ENCODE results near the gene TOP2A.

Gene TOP2A

GRCh38 chr17:40356990-40357881 is 60.5 kb downstream of the TOP2A start:
- DNase-seq = no peak

GRCh38 chr17:40355804-40356758 is 61.6 kb downstream of the TOP2A start:
- DNase-seq = no peak

- peak; percentile 45 for DNase-seq
Observed at GRCh38 chr17:40355123-40355803, 62.4 kb downstream of the TOP2A start.

- no peak for DNase-seq
Observed at GRCh38 chr17:40354221-40355122, 63.2 kb downstream of the TOP2A start.

- DNase-seq = no peak
Observed at GRCh38 chr17:40352779-40353394, 64.8 kb downstream of the TOP2A start.

- DNase-seq = no peak
Observed at GRCh38 chr17:40352237-40352778, 65.4 kb downstream of the TOP2A start.

GRCh38 chr17:40351359-40352236 is 66.1 kb downstream of the TOP2A start:
- DNase-seq = no peak

- DNase-seq = no peak
Observed at GRCh38 chr17:40350689-40351358, 66.9 kb downstream of the TOP2A start.

- DNase-seq = peak; percentile 67
Observed at GRCh38 chr17:40349895-40350688, 67.6 kb downstream of the TOP2A start.

GRCh38 chr17:40349477-40349894 is 68.2 kb downstream of the TOP2A start:
- no peak for DNase-seq

- no peak for DNase-seq
Observed at GRCh38 chr17:40348562-40349476, 68.9 kb downstream of the TOP2A start.

- no peak for DNase-seq
Observed at GRCh38 chr17:40348136-40348504, 69.6 kb downstream of the TOP2A start.

- DNase-seq = no peak
Observed at GRCh38 chr17:40347319-40348135, 70.2 kb downstream of the TOP2A start.

GRCh38 chr17:40346765-40347158 is 70.9 kb downstream of the TOP2A start:
- DNase-seq = no peak

GRCh38 chr17:40345994-40346764 is 71.5 kb downstream of the TOP2A start:
- DNase-seq = no peak

Measured in fibroblast of skin of right quadriceps (primary cell).